B cell (primary cell): ENCODE measurements around the gene KCND3. TPM values are rescaled to one million over a fixed set of nuclear protein-coding genes. Genes with fewer than 3 reads are reported as not detected.

Experiments used
- ATAC-seq: fragments of 200-7000 bp; cut with Tn5 transposase; one replicate; pipeline ENCODE4 v1.10.0; 2021; ENCODE audit warnings: low read depth, mild to moderate bottlenecking, moderate number of reproducible peaks, moderate library complexity
- CTCF ChIA-PET: fragments of 350-600 bp; sonication (Branson Sonifier 250); formaldehyde crosslinking; loops from one replicate; lab custom pipeline; 2021; ENCODE audit warnings: antibody characterized with exemption, inconsistent platforms; lab: Charles Lee
- POLR2A ChIA-PET: fragments of 350-600 bp; sonication (Branson Sonifier 250); formaldehyde crosslinking; loops from one replicate; lab custom pipeline; 2021; ENCODE audit warnings: antibody characterized with exemption; lab: Charles Lee
- DNase-seq: peaks from one replicate; pipeline ENCODE4 v3.0.0; 2013
- H2AFZ ChIP-seq: 2 replicates; pipeline ENCODE4 v1.6.1; 2012; ENCODE audit warnings: mild to moderate bottlenecking, low read depth, low read length; ENCODE audit not compliant: insufficient read depth, poor library complexity, severe bottlenecking
- H3K27ac ChIP-seq, 2 donors: 1 replicate in 1 of 2; 2 replicates in 1 of 2; pipeline ENCODE4 v1.5.1; 2012 to 2013; ENCODE audit warnings: low read length in 2 of 2, mild to moderate bottlenecking in 2 of 2, moderate library complexity in 1 of 2
- H3K27me3 ChIP-seq, 4 experiments: fragments of 200-600 bp in 1 of 4; sonication (generic) in 1 of 4; replicated peaks in 1 of 4; 1 replicate in 2 of 4; 2 replicates in 2 of 4; pipeline versions ENCODE4 v1.6.1 to v1.7.0; 2013 to 2016; ENCODE audit warnings: low read length in 3 of 4, mild to moderate bottlenecking in 2 of 4, mixed read lengths in 1 of 4, moderate library complexity in 1 of 4; ENCODE audit not compliant: insufficient read depth in 4 of 4, control insufficient read depth in 3 of 4; ENCODE audit errors: control extremely low read depth in 1 of 4
- H3K36me3 ChIP-seq, 2 experiments: replicated peaks in 1 of 2; 1 replicate in 1 of 2; 2 replicates in 1 of 2; pipeline versions ENCODE4 v1.6.1 to v1.7.1; 2013; ENCODE audit warnings: low read length in 1 of 2; ENCODE audit not compliant: insufficient read depth in 2 of 2, control insufficient read depth in 1 of 2; ENCODE audit errors: control extremely low read depth in 1 of 2, extremely low read depth in 1 of 2
- H3K4me1 ChIP-seq, 2 donors: fragments of 200-600 bp in 1 of 2; sonication (generic) in 1 of 2; 1 replicate in 1 of 2; 2 replicates in 1 of 2; pipeline versions ENCODE4 v1.5.1 to v1.6.1; 2013 to 2017; ENCODE audit warnings: low read length in 2 of 2; ENCODE audit not compliant: control insufficient read depth in 2 of 2, insufficient read depth in 2 of 2
- H3K4me2 ChIP-seq: replicated peaks from 2 replicates; pipeline ENCODE3; 2012; ENCODE audit warnings: mild to moderate bottlenecking, low read depth, low read length; ENCODE audit not compliant: poor library complexity, severe bottlenecking
- H3K4me3 ChIP-seq, 5 experiments: fragments of 200-600 bp in 1 of 5; sonication (generic) in 1 of 5; 1 replicate in 3 of 5; 2 replicates in 2 of 5; pipeline versions ENCODE4 v1.5.1 to v1.7.0; 2011 to 2016; ENCODE audit warnings: low read length in 4 of 5, mild to moderate bottlenecking in 4 of 5, low read depth in 2 of 5, control low read depth in 1 of 5, moderate library complexity in 1 of 5; ENCODE audit not compliant: insufficient read depth in 1 of 5; ENCODE audit errors: control extremely low read depth in 1 of 5, extremely low read depth in 1 of 5
- H3K79me2 ChIP-seq: fragments of 200-600 bp; sonication (generic); one replicate; pipeline ENCODE4 v1.6.0; 2016; ENCODE audit warnings: low read length; ENCODE audit not compliant: control insufficient read depth, insufficient read depth
- H3K9ac ChIP-seq: fragments of 200-600 bp; sonication (generic); 2 replicates; pipeline ENCODE4 v1.6.1; 2017; ENCODE audit warnings: mild to moderate bottlenecking, low read length, moderate library complexity
- H3K9me3 ChIP-seq, 3 donors: one replicate each; pipeline versions ENCODE4 v1.6.1 to v1.7.1; 2013; ENCODE audit warnings: low read length in 2 of 3; ENCODE audit not compliant: control insufficient read depth in 2 of 3, insufficient read depth in 1 of 3; ENCODE audit errors: control extremely low read depth in 1 of 3
- H4K20me1 ChIP-seq: 2 replicates; pipeline ENCODE4 v1.6.0; 2012; ENCODE audit warnings: mild to moderate bottlenecking, low read length; ENCODE audit not compliant: insufficient read depth, control insufficient read depth, poor library complexity, severe bottlenecking
- H3K27ac Mint-ChIP-seq: one replicate; pipeline ENCODE4 v1.8.0; 2021; ENCODE audit warnings: mixed read lengths
- H3K27me3 Mint-ChIP-seq: one replicate; pipeline ENCODE4 v1.8.0; 2021; ENCODE audit warnings: mixed read lengths
- H3K4me1 Mint-ChIP-seq: one replicate; pipeline ENCODE4 v1.8.0; 2021; ENCODE audit warnings: mixed read lengths
- H3K4me3 Mint-ChIP-seq: one replicate; pipeline ENCODE4 v1.8.0; 2021; ENCODE audit warnings: mixed read lengths
- H3K9me3 Mint-ChIP-seq: one replicate; pipeline ENCODE4 v1.8.0; 2022; ENCODE audit warnings: mixed read lengths; ENCODE audit not compliant: insufficient read depth
- EZH2 ChIP-seq: IDR thresholded peaks from 2 replicates; pipeline ENCODE4 v1.6.1; 2012; ENCODE audit warnings: borderline replicate concordance, low read depth, mild to moderate bottlenecking, moderate library complexity, low read length; ENCODE audit not compliant: insufficient read depth, poor library complexity, severe bottlenecking
- WGBS: methylation state at CpG from one replicate; pipeline ENCODE4 v1.1.5; 2013; ENCODE audit warnings: missing lambda C conversion rate; ENCODE audit not compliant: insufficient coverage; 5-methylcytosine and 5-hydroxymethylcytosine counted together
- intact Hi-C: fragments of 100-400 bp; cut with micrococcal nuclease; formaldehyde crosslinking; loops from one replicate; pipeline ENCODE4 v1.10.0; 2022
- polyA plus RNA-seq: library from polyadenylated mRNA; depleted of rRNA; stranded (reverse); fragments of >200 nt; gene quantifications from 2 replicates; pipeline ENCODE4 v1.2.3, GENCODE V29; 2012
- total RNA-seq, 2 donors: library from RNA; stranded (reverse); fragments of 120-200 nt in 1 of 2; gene quantifications; 1 replicate in 1 of 2; 2 replicates in 1 of 2; pipeline versions ENCODE4 v1.2.3 to v1.2.4, GENCODE V29; 2013 to 2022
- TF ChIP-seq, protein P1 (sequence below): fragments of 200-600 bp; IDR thresholded peaks from one replicate; pipeline ENCODE4 v1.8.0; 2022; ENCODE audit warnings: antibody characterized with exemption, mild to moderate bottlenecking

KCND3 gene
- total and polyA plus RNA-seq, 2 donors (not counting 1 experiment from before 2014, with no cell fraction given), result 0.07 TPM; not detected in 1

DNA sequence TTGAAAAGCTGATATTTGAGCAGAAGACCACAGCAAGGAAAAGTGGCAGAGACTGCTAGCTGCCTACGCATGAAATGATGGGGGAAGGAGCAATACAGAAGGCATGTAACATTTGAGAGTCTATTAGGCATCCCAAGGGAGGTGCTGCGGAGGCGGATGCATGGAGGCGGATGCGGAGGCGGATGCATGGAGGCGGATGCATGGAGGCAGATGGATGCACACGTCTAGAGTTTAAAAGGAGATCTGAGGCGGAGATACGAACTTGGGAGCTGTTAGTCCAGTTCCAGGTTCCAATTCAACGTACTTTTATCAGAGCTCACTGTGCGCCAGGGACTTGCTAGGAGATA, 234.5 kb downstream of the KCND3 start:
- ChIA-PET CTCF (interaction anchor here (0.6 to 8.1 kb wide), 18 partner anchors 10 to 312 kb away, joined by 3 to 102 read pairs (median 4); partner anchors contain the start of gene INKA2), POLR2A (interaction anchor here (0.6 to 2.1 kb wide), 5 partner anchors 11 to 627 kb away, joined by 3 to 18 read pairs (median 3); partner anchors contain the start of gene INKA2)
- no peak for TF ChIP-seq EZH2
- TF ChIP-seq, protein P1, sequence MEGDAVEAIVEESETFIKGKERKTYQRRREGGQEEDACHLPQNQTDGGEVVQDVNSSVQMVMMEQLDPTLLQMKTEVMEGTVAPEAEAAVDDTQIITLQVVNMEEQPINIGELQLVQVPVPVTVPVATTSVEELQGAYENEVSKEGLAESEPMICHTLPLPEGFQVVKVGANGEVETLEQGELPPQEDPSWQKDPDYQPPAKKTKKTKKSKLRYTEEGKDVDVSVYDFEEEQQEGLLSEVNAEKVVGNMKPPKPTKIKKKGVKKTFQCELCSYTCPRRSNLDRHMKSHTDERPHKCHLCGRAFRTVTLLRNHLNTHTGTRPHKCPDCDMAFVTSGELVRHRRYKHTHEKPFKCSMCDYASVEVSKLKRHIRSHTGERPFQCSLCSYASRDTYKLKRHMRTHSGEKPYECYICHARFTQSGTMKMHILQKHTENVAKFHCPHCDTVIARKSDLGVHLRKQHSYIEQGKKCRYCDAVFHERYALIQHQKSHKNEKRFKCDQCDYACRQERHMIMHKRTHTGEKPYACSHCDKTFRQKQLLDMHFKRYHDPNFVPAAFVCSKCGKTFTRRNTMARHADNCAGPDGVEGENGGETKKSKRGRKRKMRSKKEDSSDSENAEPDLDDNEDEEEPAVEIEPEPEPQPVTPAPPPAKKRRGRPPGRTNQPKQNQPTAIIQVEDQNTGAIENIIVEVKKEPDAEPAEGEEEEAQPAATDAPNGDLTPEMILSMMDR, result no peak
- ATAC-seq, result peak; percentile 4
- H3K36me3 ChIP-seq, result peaks cover under 1 to 21% of the 10 kb centered on the region in 2 experiments
- Mint-ChIP-seq H3K27me3 (no peaks in the 10 kb centered on the region), H3K27ac (peak overlapping the region; percentile 94), H3K9me3 (no peaks in the 10 kb centered on the region), H3K4me3 (peak overlapping the region; percentile 88), H3K4me1 (peaks cover 31% of the 10 kb centered on the region)
- H3K4me3 ChIP-seq, result peak overlapping the region; percentile 62 to 95 (median 74)
- no peaks in the 10 kb centered on the region for H3K27me3 ChIP-seq
- H3K79me2 ChIP-seq, result peaks cover 37% of the 10 kb centered on the region
- peaks cover 14 to 16% of the 10 kb centered on the region in 2 donors for H3K4me1 ChIP-seq
- peak overlapping the region; percentile 84 for H2AFZ ChIP-seq
- H3K9me3 ChIP-seq, result no peaks in the 10 kb centered on the region
- WGBS, result 1% methylated on average over 11 of the region's 12 CpGs
- peak overlapping the region; percentile 80 for H3K4me2 ChIP-seq
- H3K27ac ChIP-seq, result peak overlapping the region; percentile 91 to 96
- intact Hi-C loops, result loop anchor here (1.0 kb wide), 5 partner anchors 14 to 306 kb away; partner anchors contain the start of genes ATP5PB, INKA2 and WDR77
- peak overlapping the region; percentile 78 for H3K9ac ChIP-seq
- H4K20me1 ChIP-seq, result peaks cover 6% of the 10 kb centered on the region
- no peak for DNase-seq

DNA sequence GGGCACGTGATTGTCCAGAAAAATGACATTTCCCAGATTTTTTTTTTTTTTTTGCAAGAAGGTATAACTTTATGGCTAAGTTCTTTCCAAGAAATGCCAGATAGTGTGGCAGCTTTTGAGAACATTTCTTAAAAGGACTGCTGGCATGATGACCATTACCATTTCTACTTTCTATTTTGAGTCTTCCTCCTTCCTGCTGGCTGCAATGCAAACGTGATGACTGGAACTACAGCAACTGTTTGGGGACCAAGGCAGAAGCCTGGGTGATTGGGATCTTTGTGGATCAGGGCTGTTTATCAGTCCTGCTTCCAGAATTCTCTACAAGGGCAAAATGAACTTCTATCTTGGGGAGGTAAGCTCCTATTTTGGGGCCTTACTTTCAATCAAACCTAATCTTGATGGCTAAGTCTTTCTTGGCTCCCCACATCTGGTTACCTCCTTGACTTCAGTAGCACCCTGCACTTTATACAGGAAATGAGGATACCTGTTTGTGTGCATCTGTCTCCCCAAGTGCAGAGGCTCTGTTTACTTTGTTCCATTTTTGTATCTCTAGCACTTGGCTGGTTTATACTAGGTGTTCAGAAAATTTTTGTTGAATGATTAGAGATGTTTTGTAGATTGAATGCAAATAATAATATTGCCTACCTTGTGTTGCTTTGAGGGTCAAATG, 237.4 kb downstream of the KCND3 start:
- ChIA-PET CTCF (interaction anchor here (0.7 to 8.1 kb wide), 6 partner anchors 13 to 554 kb away, joined by 3 to 102 read pairs (median 4); partner anchors contain the start of gene INKA2), POLR2A (no interaction called here)
- no peak for TF ChIP-seq EZH2
- TF ChIP-seq, protein P1, result no peak
- Histone ChIP-seq H4K20me1 (no peaks in the 10 kb centered on the region), H3K27ac (no peak overlapping the region), H3K4me3 (no peak overlapping the region), H3K79me2 (peaks cover 29% of the 10 kb centered on the region), H3K9ac (no peak overlapping the region), H3K4me1 (peaks cover 14% of the 10 kb centered on the region in 2 donors), H2AFZ (no peak overlapping the region), H3K4me2 (no peak overlapping the region), H3K27me3 (no peaks in the 10 kb centered on the region), H3K9me3 (no peaks in the 10 kb centered on the region), H3K36me3 (peaks cover 0 to 1% of the 10 kb centered on the region in 2 experiments)
- no CpG with 5 or more reads among the region's 2 CpGs for WGBS
- Mint-ChIP-seq H3K9me3 (no peaks in the 10 kb centered on the region), H3K27ac (no peak overlapping the region), H3K4me1 (peaks cover 27% of the 10 kb centered on the region), H3K4me3 (no peak overlapping the region), H3K27me3 (no peaks in the 10 kb centered on the region)
- ATAC-seq (no peak), DNase-seq (no peak)
- intact Hi-C loops, result no loop called here
